ENCODE results near the gene ANP32A.

- no peak for TF ChIP-seq POLR2A (IDR thresholded peaks at IDR 0.05)
- TF ChIP-seq CTCF (IDR thresholded peaks at IDR 0.05), result no peak
Observed at GRCh38 chr15:68798346-68799094, 22.2 kb downstream of the ANP32A start.
